GM23248 (cell line): ENCODE results near the gene TOMM22.

Source experiments
- EZH2 ChIP-seq: fragments of 200-600 bp; sonication (generic); IDR thresholded peaks from 2 replicates; pipeline ENCODE4 v1.6.1; 2018; ENCODE audit warnings: antibody characterized with exemption, mild to moderate bottlenecking; ENCODE audit not compliant: insufficient read depth, poor library complexity, severe bottlenecking
- EZH2phosphoT487 ChIP-seq: fragments of 200-600 bp; sonication (generic); IDR thresholded peaks from 2 replicates; pipeline ENCODE4 v1.6.1; 2018; ENCODE audit warnings: antibody characterized with exemption, moderate library complexity, mild to moderate bottlenecking, low read depth; ENCODE audit not compliant: insufficient read depth

GRCh38 chr22:38728871-38729796 is 47.4 kb downstream of the TOMM22 start:
- TF ChIP-seq EZH2, result no peak
- no peak for TF ChIP-seq EZH2phosphoT487
